ENCODE results near the gene KLF2. TPM values are rescaled to one million over a fixed set of nuclear protein-coding genes. Genes with fewer than 3 reads are reported as not detected.

Gene KLF2
- total RNA-seq, 1 donor from 2014 or later, result 8.5 TPM

- no peak for ATAC-seq
- DNase-seq (ENCODE audit: low spot score), result no peak
Observed at GRCh38 chr19:16306728-16307402, 17.8 kb upstream of the KLF2 start.

GRCh38 chr19:16308081-16308480, 16.5 kb upstream of the KLF2 start:
- DNase-seq (ENCODE audit: low spot score) (no peak), ATAC-seq (no peak)

GRCh38 chr19:16309643-16310042, 15.0 kb upstream of the KLF2 start:
- ATAC-seq (no peak), DNase-seq (ENCODE audit: low spot score) (no peak)

- peak; percentile 49 for DNase-seq (ENCODE audit: low spot score)
- peak; percentile 72 for ATAC-seq
Observed at GRCh38 chr19:16315825-16316505, 8.7 kb upstream of the KLF2 start.

GRCh38 chr19:16316506-16316882, 8.1 kb upstream of the KLF2 start:
- ATAC-seq (peak; percentile 52), DNase-seq (ENCODE audit: low spot score) (no peak)

GRCh38 chr19:16319481-16319880, 5.1 kb upstream of the KLF2 start:
- no peak for ATAC-seq
- DNase-seq (ENCODE audit: low spot score), result no peak

- DNase-seq (ENCODE audit: low spot score) (no peak), ATAC-seq (no peak)
Observed at GRCh38 chr19:16320987-16321386, 3.6 kb upstream of the KLF2 start.

GRCh38 chr19:16325161-16325527, 518 bp downstream of the KLF2 start:
- peak; percentile 12 for ATAC-seq
- DNase-seq (ENCODE audit: low spot score), result peak; percentile 65

- ATAC-seq, result no peak
- DNase-seq (ENCODE audit: low spot score), result peak; percentile 58
Observed at GRCh38 chr19:16325641-16326400, 1.2 kb downstream of the KLF2 start.

- ATAC-seq, result no peak
Observed at GRCh38 chr19:16326401-16327168, 2.0 kb downstream of the KLF2 start.

GRCh38 chr19:16327169-16327475, 2.5 kb downstream of the KLF2 start:
- ATAC-seq, result no peak

More at GRCh38 chr19:16326401-16327168, 2.0 kb downstream of the KLF2 start:
- DNase-seq (ENCODE audit: low spot score), result peak; percentile 53

GRCh38 chr19:16327501-16327900, 2.9 kb downstream of the KLF2 start:
- DNase-seq (ENCODE audit: low spot score) (no peak), ATAC-seq (no peak)

More at GRCh38 chr19:16327169-16327475, 2.5 kb downstream of the KLF2 start:
- no peak for DNase-seq (ENCODE audit: low spot score)

GRCh38 chr19:16327911-16328823, 3.5 kb downstream of the KLF2 start:
- ATAC-seq, result peak; percentile 5
- DNase-seq (ENCODE audit: low spot score), result peak; percentile 67

GRCh38 chr19:16328824-16329482, 4.3 kb downstream of the KLF2 start:
- DNase-seq (ENCODE audit: low spot score), result no peak
- ATAC-seq, result no peak

- peak; percentile 29 for ATAC-seq
- peak; percentile 62 for DNase-seq (ENCODE audit: low spot score)
Observed at GRCh38 chr19:16330368-16330801, 5.8 kb downstream of the KLF2 start.

GRCh38 chr19:16330806-16331690, 6.4 kb downstream of the KLF2 start:
- ATAC-seq (no peak), DNase-seq (ENCODE audit: low spot score) (no peak)

GRCh38 chr19:16333001-16333586, 8.5 kb downstream of the KLF2 start:
- ATAC-seq, result no peak
- no peak for DNase-seq (ENCODE audit: low spot score)

- ATAC-seq, result no peak
- no peak for DNase-seq (ENCODE audit: low spot score)
Observed at GRCh38 chr19:16334411-16334810, 9.8 kb downstream of the KLF2 start.

All from left lobe of liver (tissue), 2 donors.